CD8-positive, alpha-beta memory T cell (primary cell): Measurements from ENCODE around the gene CRYBG3. TPM values are rescaled to one million over a fixed set of nuclear protein-coding genes. Genes with fewer than 3 reads are reported as not detected.

Source experiments
- CTCF ChIA-PET: fragments of 350-600 bp; sonication (Branson Sonifier 250); formaldehyde crosslinking; loops from one replicate; lab custom pipeline; 2021; ENCODE audit warnings: antibody characterized with exemption; lab: Charles Lee
- POLR2A ChIA-PET: fragments of 350-600 bp; sonication (Branson Sonifier 250); formaldehyde crosslinking; loops from one replicate; lab custom pipeline; 2021; ENCODE audit warnings: antibody characterized with exemption; lab: Charles Lee
- DNase-seq, 5 donors: peaks; one replicate each; pipeline versions ENCODE4 v3.0.0 to v3.0.0-alpha.2; 2020 to 2022; ENCODE audit warnings: mixed read lengths in 1 of 5
- H3K27ac ChIP-seq: one replicate; pipeline ENCODE4 v1.7.0; 2013; ENCODE audit warnings: low read depth, mild to moderate bottlenecking, low read length, moderate library complexity
- H3K27me3 ChIP-seq: 2 replicates; pipeline ENCODE4 v1.7.0; 2013; ENCODE audit warnings: low read length, mild to moderate bottlenecking; ENCODE audit not compliant: insufficient read depth, poor library complexity, severe bottlenecking
- H3K36me3 ChIP-seq: 2 replicates; pipeline ENCODE4 v1.7.0; 2013; ENCODE audit warnings: mild to moderate bottlenecking, low read length, moderate library complexity; ENCODE audit not compliant: insufficient read depth
- H3K4me1 ChIP-seq: 2 replicates; pipeline ENCODE4 v1.7.0; 2013; ENCODE audit warnings: mild to moderate bottlenecking, low read length, moderate library complexity; ENCODE audit not compliant: insufficient read depth
- H3K4me3 ChIP-seq: 2 replicates; pipeline ENCODE4 v1.7.0; 2013; ENCODE audit warnings: mild to moderate bottlenecking, low read length
- H3K9me3 ChIP-seq: 2 replicates; pipeline ENCODE4 v1.7.0; 2013; ENCODE audit warnings: mild to moderate bottlenecking, low read length
- H3K27ac Mint-ChIP-seq, 8 donors: one replicate each; pipeline ENCODE4 v1.8.0; 2020 to 2021; ENCODE audit warnings: mixed read lengths in 8 of 8, mild to moderate bottlenecking in 6 of 8, inconsistent platforms in 3 of 8, moderate library complexity in 3 of 8
- H3K27me3 Mint-ChIP-seq, 2 donors: one replicate each; pipeline ENCODE4 v1.8.0; 2020 to 2021; ENCODE audit warnings: mixed read lengths in 2 of 2, mild to moderate bottlenecking in 1 of 2, moderate library complexity in 1 of 2
- H3K36me3 Mint-ChIP-seq, 3 donors: one replicate each; pipeline ENCODE4 v1.8.0; 2020 to 2021; ENCODE audit warnings: mixed read lengths in 3 of 3, inconsistent platforms in 1 of 3, mild to moderate bottlenecking in 1 of 3
- H3K4me1 Mint-ChIP-seq, 3 donors: one replicate each; pipeline ENCODE4 v1.8.0; 2020 to 2021; ENCODE audit warnings: mixed read lengths in 3 of 3, inconsistent platforms in 1 of 3, mild to moderate bottlenecking in 1 of 3
- H3K4me3 Mint-ChIP-seq, 7 donors: one replicate each; pipeline ENCODE4 v1.8.0; 2020 to 2021; ENCODE audit warnings: mixed read lengths in 7 of 7, mild to moderate bottlenecking in 6 of 7, moderate library complexity in 4 of 7, inconsistent platforms in 2 of 7
- H3K9me3 Mint-ChIP-seq, 5 donors: one replicate each; pipeline ENCODE4 v1.8.0; 2020 to 2022; ENCODE audit warnings: mixed read lengths in 5 of 5, mild to moderate bottlenecking in 3 of 5, moderate library complexity in 2 of 5, inconsistent platforms in 1 of 5
- polyA plus RNA-seq: library from polyadenylated mRNA; unstranded; fragments of 300-500 nt; fragmentation: Illumina TruSeq; gene quantifications from one replicate; pipeline ENCODE4 v1.2.3, GENCODE V29; 2021
- total RNA-seq, 2 experiments: library from RNA; stranded (reverse); gene quantifications; one replicate each; pipeline ENCODE4 v1.2.3, GENCODE V29; 2021

The CRYBG3 gene
- total and polyA plus RNA-seq, 3 experiments from 2014 or later = 1.5 to 5.5 (median 4.5) TPM

GRCh38 chr3:97970156-97970555 is 148.3 kb downstream of the CRYBG3 start:
- Mint-ChIP-seq H3K36me3 (peaks cover 4 to 28% (median 7%) of the 10 kb centered on the region in 3 donors), H3K27ac (peak overlapping the region in 1 of 8 donors; percentile 11), H3K4me1 (peaks cover 54 to 79% (median 66%) of the 10 kb centered on the region in 3 donors), H3K27me3 (no peaks in the 10 kb centered on the region), H3K4me3 (peak overlapping the region; percentile 4 to 97 (median 94)), H3K9me3 (no peaks in the 10 kb centered on the region)
- Histone ChIP-seq H3K4me3 (no peak overlapping the region), H3K4me1 (peaks cover 20% of the 10 kb centered on the region), H3K9me3 (no peaks in the 10 kb centered on the region), H3K36me3 (no peaks in the 10 kb centered on the region), H3K27me3 (no peaks in the 10 kb centered on the region), H3K27ac (no peak overlapping the region)
- POLR2A ChIA-PET = interaction anchor here (1.4 kb wide), 1 partner anchor 149 kb away, joined by 4 read pairs; the partner anchor contains the start of gene CRYBG3
- CTCF ChIA-PET = interaction anchor here (1.3 kb wide), 1 partner anchor 149 kb away, joined by 3 read pairs; the partner anchor contains the start of gene CRYBG3
- DNase-seq = no peak

GRCh38 chr3:97970956-97971620 is 149.3 kb downstream of the CRYBG3 start:
- Histone ChIP-seq H3K4me1 (peaks cover 20% of the 10 kb centered on the region), H3K27me3 (no peaks in the 10 kb centered on the region), H3K9me3 (no peaks in the 10 kb centered on the region), H3K36me3 (no peaks in the 10 kb centered on the region), H3K4me3 (peak overlapping the region; percentile 27), H3K27ac (no peak overlapping the region)
- DNase-seq = no peak
- Mint-ChIP-seq H3K9me3 (no peaks in the 10 kb centered on the region), H3K27ac (peak overlapping the region in 7 of 8 donors; percentile 41 to 97 (median 91)), H3K27me3 (no peaks in the 10 kb centered on the region), H3K4me1 (peaks cover 49 to 72% (median 59%) of the 10 kb centered on the region in 3 donors), H3K36me3 (peaks cover 0 to 20% (median 5%) of the 10 kb centered on the region in 3 donors), H3K4me3 (peak overlapping the region; percentile 83 to 97 (median 94))
- ChIA-PET CTCF (interaction anchor here (0.5 to 1.3 kb wide), 7 partner anchors 12 to 931 kb away, joined by 3 to 7 read pairs (median 3); partner anchors contain the start of gene DCBLD2), POLR2A (interaction anchor here (1.4 kb wide), 1 partner anchor 149 kb away, joined by 4 read pairs; the partner anchor contains the start of gene CRYBG3)

- POLR2A ChIA-PET = interaction anchor here (1.4 kb wide), 1 partner anchor 150 kb away, joined by 4 read pairs; the partner anchor contains the start of gene CRYBG3
- Histone ChIP-seq H3K27ac (peak within 1 kb of the TSS; percentile 9), H3K4me3 (peak within 1 kb of the TSS; percentile 27), H3K36me3 (no peaks in the 10 kb centered on the region), H3K27me3 (no peaks in the 10 kb centered on the region), H3K4me1 (peaks cover 20% of the 10 kb centered on the region), H3K9me3 (no peaks in the 10 kb centered on the region)
- Mint-ChIP-seq H3K27me3 (no peaks in the 10 kb centered on the region), H3K27ac (peak within 1 kb of the TSS; percentile 47 to 97 (median 93)), H3K4me1 (peaks cover 48 to 64% (median 55%) of the 10 kb centered on the region in 3 donors), H3K36me3 (peaks cover 0 to 11% (median 2%) of the 10 kb centered on the region in 3 donors), H3K9me3 (no peaks in the 10 kb centered on the region), H3K4me3 (peak within 1 kb of the TSS; percentile 83 to 97 (median 94))
- peak; percentile 51 to 85 (median 71) for DNase-seq
- CTCF ChIA-PET = interaction anchor here (0.5 to 1.3 kb wide), 7 partner anchors 13 to 930 kb away, joined by 3 to 7 read pairs (median 3); partner anchors contain the start of gene DCBLD2
Observed at GRCh38 chr3:97971679-97972567, 150.1 kb downstream of the CRYBG3 start, which contains the start of gene RIOX2. TSS of gene RIOX2 (minus strand) at chr3:97972431. CDS start at chr3:97967593, 4,838 bp downstream.

GRCh38 chr3:97972976-97973375 is 151.2 kb downstream of the CRYBG3 start:
- no peak overlapping the region for H3K4me3 ChIP-seq

GRCh38 chr3:97974996-97975395 is 153.2 kb downstream of the CRYBG3 start:
- no peak overlapping the region for H3K27ac ChIP-seq
- ChIA-PET POLR2A (no interaction called here), CTCF (interaction anchor here (0.7 kb wide), 1 partner anchor 18 kb away, joined by 3 read pairs; no protein-coding TSS in a partner anchor)
- no peak overlapping the region for H3K27ac Mint-ChIP-seq
- H3K27me3 ChIP-seq = no peaks in the 10 kb centered on the region
- no peaks in the 10 kb centered on the region for H3K9me3 ChIP-seq
- H3K4me1 ChIP-seq = peaks cover 20% of the 10 kb centered on the region
- no peak overlapping the region for H3K4me3 ChIP-seq
- no peaks in the 10 kb centered on the region for H3K9me3 Mint-ChIP-seq
- peaks cover 0 to 2% of the 10 kb centered on the region in 2 donors for H3K27me3 Mint-ChIP-seq
- peaks cover 0 to 2% (median 0%) of the 10 kb centered on the region in 3 donors for H3K36me3 Mint-ChIP-seq
- H3K4me1 Mint-ChIP-seq = peaks cover 24 to 33% (median 27%) of the 10 kb centered on the region in 3 donors
- H3K4me3 Mint-ChIP-seq = peak overlapping the region in 1 of 7 donors; percentile 73
- DNase-seq = no peak
- no peaks in the 10 kb centered on the region for H3K36me3 ChIP-seq

More at GRCh38 chr3:97972976-97973375, 151.2 kb downstream of the CRYBG3 start:
- H3K4me1 ChIP-seq = peaks cover 20% of the 10 kb centered on the region
- peak overlapping the region in 7 of 8 donors; percentile 34 to 82 (median 51) for H3K27ac Mint-ChIP-seq
- DNase-seq = no peak
- H3K27me3 Mint-ChIP-seq = peaks cover 0 to 2% of the 10 kb centered on the region in 2 donors
- ChIA-PET CTCF (no interaction called here), POLR2A (no interaction called here)
- no peak overlapping the region for H3K27ac ChIP-seq
- no peaks in the 10 kb centered on the region for H3K36me3 ChIP-seq
- H3K4me3 Mint-ChIP-seq = peak overlapping the region; percentile 56 to 88 (median 73)
- no peaks in the 10 kb centered on the region for H3K9me3 ChIP-seq
- H3K36me3 Mint-ChIP-seq = peaks cover 0 to 2% (median 0%) of the 10 kb centered on the region in 3 donors
- H3K9me3 Mint-ChIP-seq = no peaks in the 10 kb centered on the region
- H3K27me3 ChIP-seq = no peaks in the 10 kb centered on the region
- peaks cover 43 to 53% (median 44%) of the 10 kb centered on the region in 3 donors for H3K4me1 Mint-ChIP-seq

GRCh38 chr3:97975466-97975865 is 153.7 kb downstream of the CRYBG3 start:
- Histone ChIP-seq H3K9me3 (no peaks in the 10 kb centered on the region), H3K4me1 (peaks cover 19% of the 10 kb centered on the region), H3K27ac (no peak overlapping the region), H3K4me3 (no peak overlapping the region), H3K27me3 (no peaks in the 10 kb centered on the region), H3K36me3 (no peaks in the 10 kb centered on the region)
- no peak for DNase-seq
- no peaks in the 10 kb centered on the region for H3K9me3 Mint-ChIP-seq
- POLR2A ChIA-PET = no interaction called here
- H3K4me1 Mint-ChIP-seq = peaks cover 19 to 28% (median 22%) of the 10 kb centered on the region in 3 donors
- H3K4me3 Mint-ChIP-seq = peak overlapping the region in 1 of 7 donors; percentile 73
- CTCF ChIA-PET = interaction anchor here (0.7 kb wide), 1 partner anchor 17 kb away, joined by 3 read pairs; no protein-coding TSS in a partner anchor
- H3K27ac Mint-ChIP-seq = no peak overlapping the region
- peaks cover 0 to 2% (median 0%) of the 10 kb centered on the region in 3 donors for H3K36me3 Mint-ChIP-seq
- peaks cover 0 to 2% of the 10 kb centered on the region in 2 donors for H3K27me3 Mint-ChIP-seq

GRCh38 chr3:97979610-97980009 is 157.8 kb downstream of the CRYBG3 start:
- CTCF ChIA-PET = no interaction called here
- H3K4me3 Mint-ChIP-seq = no peak overlapping the region
- POLR2A ChIA-PET = no interaction called here
- DNase-seq = no peak
- Histone ChIP-seq H3K4me1 (no peaks in the 10 kb centered on the region), H3K27ac (no peak overlapping the region), H3K27me3 (no peaks in the 10 kb centered on the region), H3K9me3 (no peaks in the 10 kb centered on the region), H3K36me3 (no peaks in the 10 kb centered on the region), H3K4me3 (no peak overlapping the region)
- no peaks in the 10 kb centered on the region for H3K9me3 Mint-ChIP-seq
- no peaks in the 10 kb centered on the region for H3K36me3 Mint-ChIP-seq
- H3K27me3 Mint-ChIP-seq = peaks cover 0 to 3% of the 10 kb centered on the region in 2 donors
- H3K4me1 Mint-ChIP-seq = peaks cover 0 to 5% (median 1%) of the 10 kb centered on the region in 3 donors
- no peak overlapping the region for H3K27ac Mint-ChIP-seq
